Aorta (tissue), 5 donors: ENCODE data around the gene MAST1. TPM values are rescaled to one million over a fixed set of nuclear protein-coding genes. Genes with fewer than 3 reads are reported as not detected.
A peak's percentile ranks its signal among the peaks of the same experiment; 100 is the strongest.
"Not testable (repeated sequence)": the region's sequence is repeated elsewhere in the genome, so short reads cannot be mapped to it uniquely, and the experiment has no call there.

ENCODE experiments used
- ATAC-seq: fragments of 200-7000 bp; cut with Tn5 transposase; one replicate; pipeline ENCODE4 v1.9.1; 2022; ENCODE audit warnings: moderate library complexity; ENCODE audit not compliant: low FRiP score
- DNase-seq, 2 donors: peaks; one replicate each; pipeline ENCODE4 v3.0.0-alpha.2; 2020
- H3K27ac ChIP-seq, 2 donors: one replicate each; pipeline ENCODE4 v1.5.1; 2013; ENCODE audit warnings: low read length in 2 of 2, mild to moderate bottlenecking in 2 of 2, moderate library complexity in 2 of 2, control low read depth in 1 of 2, inconsistent platforms in 1 of 2, low read depth in 1 of 2
- H3K27me3 ChIP-seq, 2 donors: one replicate each; pipeline ENCODE4 v1.6.1; 2013; ENCODE audit warnings: control low read depth in 1 of 2, low read length in 1 of 2, mild to moderate bottlenecking in 1 of 2, moderate library complexity in 1 of 2; ENCODE audit not compliant: insufficient read depth in 2 of 2, control insufficient read depth in 1 of 2
- H3K36me3 ChIP-seq, 2 donors: one replicate each; pipeline ENCODE4 v1.6.1; 2013; ENCODE audit warnings: control low read depth in 1 of 2, low read length in 1 of 2, mild to moderate bottlenecking in 1 of 2; ENCODE audit not compliant: insufficient read depth in 2 of 2, control insufficient read depth in 1 of 2
- H3K4me1 ChIP-seq, 2 donors: one replicate each; pipeline ENCODE4 v1.6.1; 2013; ENCODE audit warnings: low read length in 2 of 2, control low read depth in 1 of 2, mild to moderate bottlenecking in 1 of 2, moderate library complexity in 1 of 2; ENCODE audit not compliant: insufficient read depth in 2 of 2, control insufficient read depth in 1 of 2
- H3K4me3 ChIP-seq, 2 donors: one replicate each; pipeline ENCODE4 v1.5.1; 2013; ENCODE audit warnings: low read length in 2 of 2, control low read depth in 1 of 2, mild to moderate bottlenecking in 1 of 2
- H3K9me3 ChIP-seq: one replicate; pipeline ENCODE4 v1.6.1; 2013; ENCODE audit warnings: mild to moderate bottlenecking, low read length; ENCODE audit not compliant: control insufficient read depth
- WGBS, 2 donors: extraction: QIAGEN DNeasy Blood & Tissue Kit; methylation state at CpG; one replicate each; pipeline ENCODE4 v1.1.7; 2013; 5-methylcytosine and 5-hydroxymethylcytosine counted together
- intact Hi-C, 2 donors: fragments of 100-400 bp; cut with DNase I; formaldehyde crosslinking; loops; one replicate each; pipeline versions ENCODE4 v1.14.2 to v1.15.0; 2022
- polyA plus RNA-seq, 2 donors: library from polyadenylated mRNA; stranded (reverse); fragments of 200-250 nt; gene quantifications; one replicate each; pipeline ENCODE4 v1.2.3, GENCODE V29; 2013
- total RNA-seq, 2 donors: library from RNA; stranded (reverse); fragmentation: NEBNext Ultra II Directional; extraction: Animal tissue kit (Norgen Biotek cat#: 25700); gene quantifications; one replicate each; pipeline ENCODE4 v1.2.1, GENCODE V29; 2021
- donor health status: healthy with polysubstance abuse.
- donor health status: Bipolar disorder and iron deficiency.
- donor health status: DM: no; HTN: no; CAD: no.
- donor health status: DM: no; HTN: no; CAD: no.
- donor health status: DM: yes; HTN: yes; CAD: no.

The MAST1 gene
- total and polyA plus RNA-seq, 4 donors: 0.13 to 0.54 TPM; not detected in 2

DNA sequence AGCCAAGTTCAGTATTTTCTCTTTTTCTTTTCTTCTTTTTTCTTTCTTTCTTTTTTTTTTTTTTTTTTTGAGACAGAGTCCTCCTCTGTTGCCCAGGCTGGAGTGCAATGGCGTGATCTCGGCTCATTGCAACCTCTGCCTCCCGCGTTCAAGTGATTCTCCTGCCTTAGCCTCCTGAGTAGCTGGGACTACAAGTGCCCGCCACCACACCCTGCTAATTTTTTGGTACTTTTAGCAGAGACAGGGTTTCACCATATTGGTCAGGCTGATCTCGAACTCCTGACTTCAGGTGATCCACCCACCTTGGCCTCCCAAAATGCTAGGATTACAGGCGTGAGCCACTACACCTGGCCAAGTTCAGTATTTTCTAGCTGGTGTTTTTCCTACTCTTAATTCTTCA, 40.7 kb upstream of the MAST1 start:
- ATAC-seq, H3K27me3 ChIP-seq, H3K4me3 ChIP-seq, H3K36me3 ChIP-seq, H3K27ac ChIP-seq, H3K4me1 ChIP-seq, DNase-seq, H3K9me3 ChIP-seq: not testable (repeated sequence)
- 92 to 93% methylated on average over 7 of the region's 7 CpGs for WGBS, 2 donors
- intact Hi-C loops: loop anchor here (5.0 to 10.0 kb wide), 3 partner anchors 35 to 1047 kb away; partner anchors contain the start of gene TNPO2 (in 1 of the 2)

DNA sequence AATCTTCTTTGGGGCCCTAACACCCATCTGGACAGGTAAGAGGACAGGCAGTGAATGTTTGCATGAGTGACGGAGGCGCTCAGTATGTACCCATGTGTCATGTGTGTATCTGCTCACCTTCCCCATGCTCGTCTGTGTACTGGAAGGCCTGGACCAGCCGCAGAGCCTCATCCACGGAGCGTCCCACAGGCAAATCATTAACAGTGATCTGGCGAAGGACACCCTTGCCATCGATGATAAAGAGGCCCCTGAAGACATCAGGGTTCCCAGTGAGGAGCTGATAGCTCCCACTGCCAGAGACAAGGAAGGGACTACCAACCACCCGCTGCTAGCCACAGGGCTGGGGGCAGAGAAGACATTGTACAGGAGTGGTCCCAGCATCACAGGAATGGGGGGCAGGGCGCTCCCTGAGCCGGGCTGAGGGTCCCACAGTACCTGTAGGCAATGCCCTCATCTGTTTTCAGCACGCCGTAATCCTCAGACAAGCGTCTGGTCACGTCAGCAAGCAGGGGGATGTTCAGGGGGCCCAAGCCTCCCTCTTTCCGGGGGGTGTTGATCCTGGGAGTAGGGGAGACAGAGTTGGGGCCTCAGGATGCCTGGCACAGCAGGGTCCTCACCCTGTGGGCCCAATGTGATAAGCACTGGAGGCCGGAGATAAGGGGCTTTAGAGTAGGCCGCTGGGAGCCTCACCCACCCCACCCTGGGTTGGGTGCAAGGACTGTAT, 38.4 kb upstream of the MAST1 start:
- Histone ChIP-seq H3K4me1 (no peaks in the 10 kb centered on the region), H3K27me3 (no peaks in the 10 kb centered on the region), H3K9me3 (no peaks in the 10 kb centered on the region), H3K36me3 (no peaks in the 10 kb centered on the region), H3K27ac (no peak overlapping the region), H3K4me3 (no peak overlapping the region)
- 87 to 90% methylated on average over 18 of the region's 18 CpGs for WGBS, 2 donors
- DNase-seq (no peak), ATAC-seq (no peak)
- intact Hi-C loops: loop anchor here (5.0 to 10.0 kb wide), 3 partner anchors 38 to 1045 kb away; partner anchors contain the start of gene TNPO2 (in 1 of the 2)

DNA sequence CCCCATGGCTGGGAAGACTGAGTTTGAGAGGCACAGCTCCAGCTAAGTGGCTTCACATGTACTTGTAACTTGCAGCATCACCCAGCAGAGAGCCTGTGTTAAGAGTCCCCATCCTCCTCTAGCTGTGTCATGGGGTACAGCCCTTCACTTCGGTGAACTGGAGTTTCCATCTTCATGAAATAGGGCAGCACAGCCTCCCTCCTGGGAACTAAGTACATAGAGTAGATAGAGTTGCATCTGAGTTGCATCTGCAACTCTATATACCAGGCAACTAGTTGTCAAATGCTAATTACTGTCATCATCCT, 37.9 kb upstream of the MAST1 start:
- ATAC-seq (no peak), DNase-seq (no peak)
- Histone ChIP-seq H3K4me1 (no peaks in the 10 kb centered on the region), H3K36me3 (no peaks in the 10 kb centered on the region), H3K27ac (no peak overlapping the region), H3K27me3 (no peaks in the 10 kb centered on the region), H3K9me3 (no peaks in the 10 kb centered on the region), H3K4me3 (no peak overlapping the region)
- WGBS, 2 donors: 80 to 86% methylated on average over 1 of the region's 1 CpG
- intact Hi-C loops: loop anchor here in 1 of 2 donors (5.0 kb wide), 1 partner anchor 38 kb away; no protein-coding TSS in a partner anchor

DNA sequence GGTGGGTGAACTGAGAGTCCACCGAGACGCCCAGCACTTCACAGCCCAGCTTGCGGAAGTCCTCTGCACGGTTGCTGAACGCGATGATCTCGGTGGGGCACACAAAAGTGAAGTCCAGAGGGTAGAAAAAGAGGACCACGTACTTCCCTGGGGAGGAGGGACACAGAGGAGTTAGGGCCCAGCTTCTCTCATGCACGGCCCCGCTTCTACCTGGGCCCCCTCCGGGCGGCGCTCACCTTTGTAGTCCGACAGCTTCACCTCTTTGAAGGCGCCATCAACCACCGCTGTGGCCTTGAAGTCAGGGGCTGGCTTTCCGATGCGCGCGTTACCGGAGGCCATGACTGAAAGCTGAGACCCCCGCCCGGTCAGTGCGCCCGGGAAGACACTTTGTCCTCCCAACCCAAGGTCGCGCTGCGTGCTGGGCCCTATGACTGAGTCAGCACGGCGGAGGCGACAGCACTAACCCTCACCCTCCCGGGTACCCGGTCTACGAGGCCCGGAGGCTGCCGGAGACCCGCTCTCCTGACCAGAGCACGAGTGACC, 37.3 kb upstream of the MAST1 start:
- no peaks in the 10 kb centered on the region for H3K4me1 ChIP-seq
- H3K4me3 ChIP-seq: peak overlapping the region; percentile 51 to 59
- WGBS, 2 donors: 9 to 11% methylated on average over 38 of the region's 38 CpGs
- peak overlapping the region in 1 of 2 donors; percentile 16 for H3K27ac ChIP-seq
- no peaks in the 10 kb centered on the region for H3K36me3 ChIP-seq
- intact Hi-C loops: loop anchor here in 1 of 2 donors (5.0 kb wide), 1 partner anchor 39 kb away; no protein-coding TSS in a partner anchor
- no peaks in the 10 kb centered on the region for H3K9me3 ChIP-seq
- DNase-seq (peak in 1 of 2 donors; percentile 80), ATAC-seq (peak; percentile 31)
- H3K27me3 ChIP-seq: no peaks in the 10 kb centered on the region

- Histone ChIP-seq H3K36me3 (no peaks in the 10 kb centered on the region), H3K4me1 (no peaks in the 10 kb centered on the region), H3K4me3 (peak within 1 kb of the TSS; percentile 51 to 59), H3K27ac (peak within 1 kb of the TSS in 1 of 2 donors; percentile 16), H3K9me3 (no peaks in the 10 kb centered on the region), H3K27me3 (no peaks in the 10 kb centered on the region)
- WGBS, 2 donors: 0 to 1% methylated on average over 62 to 78 of the region's 78 CpGs
- ATAC-seq (peak; percentile 84), DNase-seq (peak; percentile 86 to 92)
- intact Hi-C loops: loop anchor here in 1 of 2 donors (5.0 kb wide), 1 partner anchor 39 kb away; no protein-coding TSS in a partner anchor
Measured at GRCh38 chr19:12801466-12802266, 36.6 kb upstream of the MAST1 start, which contains the start of the genes PRDX2 and THSD8. PRDX2 (minus strand) TSS chr19:12801800; CDS start chr19:12801261, 539 bp downstream. THSD8 (plus strand) TSS chr19:12802069; CDS start chr19:12802072, 3 bp downstream.

GRCh38 chr19:12802267-12803106, 35.8 kb upstream of the MAST1 start:
- Histone ChIP-seq H3K4me1 (no peaks in the 10 kb centered on the region), H3K27me3 (no peaks in the 10 kb centered on the region), H3K9me3 (no peaks in the 10 kb centered on the region), H3K4me3 (peak overlapping the region; percentile 51 to 59), H3K36me3 (no peaks in the 10 kb centered on the region), H3K27ac (no peak overlapping the region)
- intact Hi-C loops: loop anchor here in 1 of 2 donors (5.0 kb wide), 1 partner anchor 40 kb away; no protein-coding TSS in a partner anchor
- DNase-seq: no peak
- 42 to 44% methylated on average over 22 of the region's 22 CpGs for WGBS, 2 donors
- no peak for ATAC-seq

GRCh38 chr19:12804051-12804450, 34.3 kb upstream of the MAST1 start:
- Histone ChIP-seq H3K4me1 (no peaks in the 10 kb centered on the region), H3K9me3 (no peaks in the 10 kb centered on the region), H3K27ac (no peak overlapping the region), H3K4me3 (no peak overlapping the region), H3K36me3 (no peaks in the 10 kb centered on the region), H3K27me3 (no peaks in the 10 kb centered on the region)
- WGBS, 2 donors: 91 to 94% methylated on average over 26 of the region's 26 CpGs
- ATAC-seq (no peak), DNase-seq (no peak)
- intact Hi-C loops: loop anchor here in 1 of 2 donors (5.0 kb wide), 1 partner anchor 42 kb away; no protein-coding TSS in a partner anchor
